ENCODE results near the gene RRP15. TPM values are rescaled to one million over a fixed set of nuclear protein-coding genes. Genes with fewer than 3 reads are reported as not detected.

The RRP15 gene
- total and polyA plus RNA-seq, 2 donors (not counting 1 experiment from before 2014, with no cell fraction given): 6.9 to 8.6 TPM

DNA sequence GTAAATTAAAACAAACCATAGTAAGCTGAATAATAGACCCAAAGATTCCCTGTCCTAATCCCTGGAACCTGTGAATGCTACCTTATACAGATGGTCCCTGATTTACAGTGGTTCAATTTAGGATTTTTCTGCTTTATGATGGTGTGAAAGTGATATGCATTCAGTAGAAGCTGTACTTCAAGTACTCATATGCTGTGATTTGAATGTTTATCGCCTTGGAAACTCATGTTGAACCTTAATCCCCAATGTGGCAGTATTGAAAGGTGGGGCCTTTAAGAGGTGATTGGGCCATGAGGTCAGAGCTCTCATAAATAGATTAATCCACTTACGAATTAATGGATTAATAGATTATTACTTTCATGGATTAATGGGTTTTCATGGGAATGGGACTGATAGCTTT, 10.6 kb upstream of the RRP15 start:
- Histone ChIP-seq H3K27ac (ENCODE audit: insufficient read depth, low read length) (no peak overlapping the region), H3K27me3 (ENCODE audit: control insufficient read depth, insufficient read depth, low read length) (no peaks in the 10 kb centered on the region), H3K79me2 (ENCODE audit: control insufficient read depth, insufficient read depth, low read length) (no peaks in the 10 kb centered on the region), H3K36me3 (ENCODE audit: control insufficient read depth, insufficient read depth, low read length) (no peaks in the 10 kb centered on the region), H3K9ac (ENCODE audit: insufficient read depth, low read length) (no peak overlapping the region), H4K20me1 (ENCODE audit: control insufficient read depth, extremely low read depth, insufficient read depth, low read length) (no peaks in the 10 kb centered on the region), H3K4me2 (ENCODE audit: extremely low read depth, insufficient read depth, low read length) (no peak overlapping the region), H3K4me1 (ENCODE audit: control insufficient read depth, extremely low read depth, insufficient read depth, low read length) (no peaks in the 10 kb centered on the region), H2AFZ (ENCODE audit: low read length) (no peak overlapping the region), H3K4me3 (replicated peaks in 1 of 4; ENCODE audit: control extremely low read depth in 1 of 4, insufficient read depth in 1 of 4, low read depth in 3 of 4, low read length in 4 of 4) (no peak overlapping the region), H3K9me3 (ENCODE audit: control insufficient read depth, insufficient read depth, low read depth, low read length) (no peaks in the 10 kb centered on the region)
- TF ChIP-seq, protein P1, sequence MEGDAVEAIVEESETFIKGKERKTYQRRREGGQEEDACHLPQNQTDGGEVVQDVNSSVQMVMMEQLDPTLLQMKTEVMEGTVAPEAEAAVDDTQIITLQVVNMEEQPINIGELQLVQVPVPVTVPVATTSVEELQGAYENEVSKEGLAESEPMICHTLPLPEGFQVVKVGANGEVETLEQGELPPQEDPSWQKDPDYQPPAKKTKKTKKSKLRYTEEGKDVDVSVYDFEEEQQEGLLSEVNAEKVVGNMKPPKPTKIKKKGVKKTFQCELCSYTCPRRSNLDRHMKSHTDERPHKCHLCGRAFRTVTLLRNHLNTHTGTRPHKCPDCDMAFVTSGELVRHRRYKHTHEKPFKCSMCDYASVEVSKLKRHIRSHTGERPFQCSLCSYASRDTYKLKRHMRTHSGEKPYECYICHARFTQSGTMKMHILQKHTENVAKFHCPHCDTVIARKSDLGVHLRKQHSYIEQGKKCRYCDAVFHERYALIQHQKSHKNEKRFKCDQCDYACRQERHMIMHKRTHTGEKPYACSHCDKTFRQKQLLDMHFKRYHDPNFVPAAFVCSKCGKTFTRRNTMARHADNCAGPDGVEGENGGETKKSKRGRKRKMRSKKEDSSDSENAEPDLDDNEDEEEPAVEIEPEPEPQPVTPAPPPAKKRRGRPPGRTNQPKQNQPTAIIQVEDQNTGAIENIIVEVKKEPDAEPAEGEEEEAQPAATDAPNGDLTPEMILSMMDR (conservative IDR thresholded peaks at IDR 0.05 in 1 of 2, IDR thresholded peaks at IDR 0.05 in 1 of 2; ENCODE audit: low read depth in 1 of 2, low read length in 2 of 2): no peak
- TF ChIP-seq EZH2 (IDR thresholded peaks at IDR 0.05; ENCODE audit: low read length, missing control alignments): no peak
- DNase-seq (ENCODE audit: low read depth in 2 of 2): no peak

DNA sequence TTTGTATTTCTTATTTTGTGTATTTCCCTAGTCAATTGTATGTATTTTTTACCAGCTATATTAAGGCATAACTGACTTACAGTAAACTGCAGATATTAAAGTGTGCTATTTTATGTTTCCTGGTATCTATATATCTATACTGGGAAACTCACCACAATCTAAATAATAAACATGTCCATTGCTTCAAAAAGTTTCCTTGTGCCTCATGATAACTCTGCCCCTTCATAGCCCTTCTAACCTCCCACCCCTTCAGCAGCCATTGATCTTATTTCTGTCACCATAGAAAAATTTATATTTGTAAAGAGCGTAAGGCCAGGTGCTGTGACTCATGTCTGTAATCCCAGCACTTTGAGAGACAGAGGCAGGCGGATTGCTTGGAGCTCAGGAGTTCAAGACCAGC, 9.3 kb upstream of the RRP15 start:
- Histone ChIP-seq H3K36me3 (ENCODE audit: control insufficient read depth, insufficient read depth, low read length) (no peaks in the 10 kb centered on the region), H3K9me3 (ENCODE audit: control insufficient read depth, insufficient read depth, low read depth, low read length) (no peaks in the 10 kb centered on the region), H3K4me2 (ENCODE audit: extremely low read depth, insufficient read depth, low read length) (no peak overlapping the region), H3K4me3 (replicated peaks in 1 of 4; ENCODE audit: control extremely low read depth in 1 of 4, insufficient read depth in 1 of 4, low read depth in 3 of 4, low read length in 4 of 4) (no peak overlapping the region), H2AFZ (ENCODE audit: low read length) (no peak overlapping the region), H3K27ac (ENCODE audit: insufficient read depth, low read length) (no peak overlapping the region), H3K79me2 (ENCODE audit: control insufficient read depth, insufficient read depth, low read length) (no peaks in the 10 kb centered on the region), H3K27me3 (ENCODE audit: control insufficient read depth, insufficient read depth, low read length) (no peaks in the 10 kb centered on the region), H4K20me1 (ENCODE audit: control insufficient read depth, extremely low read depth, insufficient read depth, low read length) (no peaks in the 10 kb centered on the region), H3K9ac (ENCODE audit: insufficient read depth, low read length) (no peak overlapping the region), H3K4me1 (ENCODE audit: control insufficient read depth, extremely low read depth, insufficient read depth, low read length) (no peaks in the 10 kb centered on the region)
- DNase-seq (ENCODE audit: low read depth in 2 of 2): no peak
- TF ChIP-seq, protein P1 (conservative IDR thresholded peaks at IDR 0.05 in 1 of 2, IDR thresholded peaks at IDR 0.05 in 1 of 2; ENCODE audit: low read depth in 1 of 2, low read length in 2 of 2): no peak
- TF ChIP-seq EZH2 (IDR thresholded peaks at IDR 0.05; ENCODE audit: low read length, missing control alignments): no peak

DNA sequence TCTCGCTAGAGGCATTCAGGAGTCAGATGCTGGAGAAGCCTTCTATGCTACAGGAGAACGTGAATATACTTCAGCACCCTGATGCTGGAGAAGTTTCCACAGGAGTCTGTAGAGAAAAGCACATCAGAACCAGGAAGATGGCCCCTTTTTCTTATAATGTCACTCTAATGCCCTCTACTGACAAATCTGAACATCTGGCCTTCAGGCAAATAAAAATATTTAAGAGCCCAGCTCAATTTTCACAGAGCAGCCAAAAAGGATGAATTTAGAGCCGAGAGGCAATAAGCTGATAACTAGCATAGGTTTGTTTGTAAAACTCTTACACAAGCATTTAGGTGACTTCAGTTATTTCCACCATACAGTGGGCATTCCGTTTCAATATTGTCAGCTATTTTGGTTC, 3.8 kb upstream of the RRP15 start:
- Histone ChIP-seq H4K20me1 (ENCODE audit: control insufficient read depth, extremely low read depth, insufficient read depth, low read length) (no peaks in the 10 kb centered on the region), H3K4me2 (ENCODE audit: extremely low read depth, insufficient read depth, low read length) (no peak overlapping the region), H3K9ac (ENCODE audit: insufficient read depth, low read length) (no peak overlapping the region)

More for the DNA sequence above, 3.8 kb upstream of the RRP15 start:
- H2AFZ ChIP-seq (ENCODE audit: low read length): no peak overlapping the region
- H3K4me3 ChIP-seq (replicated peaks in 1 of 4; ENCODE audit: control extremely low read depth in 1 of 4, insufficient read depth in 1 of 4, low read depth in 3 of 4, low read length in 4 of 4): no peak overlapping the region
- no peaks in the 10 kb centered on the region for H3K36me3 ChIP-seq (ENCODE audit: control insufficient read depth, insufficient read depth, low read length)
- no peak for TF ChIP-seq EZH2 (IDR thresholded peaks at IDR 0.05; ENCODE audit: low read length, missing control alignments)
- TF ChIP-seq, protein P1 (conservative IDR thresholded peaks at IDR 0.05 in 1 of 2, IDR thresholded peaks at IDR 0.05 in 1 of 2; ENCODE audit: low read depth in 1 of 2, low read length in 2 of 2): peak in 1 of 2 donors; percentile 2
- no peak for DNase-seq (ENCODE audit: low read depth in 2 of 2)
- peaks cover 11% of the 10 kb centered on the region for H3K79me2 ChIP-seq (ENCODE audit: control insufficient read depth, insufficient read depth, low read length)
- no peaks in the 10 kb centered on the region for H3K9me3 ChIP-seq (ENCODE audit: control insufficient read depth, insufficient read depth, low read depth, low read length)
- H3K27ac ChIP-seq (ENCODE audit: insufficient read depth, low read length): no peak overlapping the region
- no peaks in the 10 kb centered on the region for H3K27me3 ChIP-seq (ENCODE audit: control insufficient read depth, insufficient read depth, low read length)
- peaks cover 1% of the 10 kb centered on the region for H3K4me1 ChIP-seq (ENCODE audit: control insufficient read depth, extremely low read depth, insufficient read depth, low read length)
